Type B pancreatic cell (in vitro differentiated cells): ENCODE data around the gene NTM. TPM values are rescaled to one million over a fixed set of nuclear protein-coding genes. Genes with fewer than 3 reads are reported as not detected.

ENCODE experiments used
- DNase-seq: peaks from one replicate; pipeline ENCODE4 v3.0.0; 2021; ENCODE audit warnings: mixed read lengths; ENCODE audit not compliant: unreplicated experiment; ENCODE audit errors: extremely low spot score
- H3K27ac Mint-ChIP-seq: 2 replicates; pipeline ENCODE4 v1.8.0; 2021; ENCODE audit warnings: mild to moderate bottlenecking, mixed read lengths
- H3K27me3 Mint-ChIP-seq: 2 replicates; pipeline ENCODE4 v1.8.0; 2021; ENCODE audit warnings: mixed read lengths
- H3K36me3 Mint-ChIP-seq: 2 replicates; pipeline ENCODE4 v1.8.0; 2021; ENCODE audit warnings: mixed read lengths
- H3K4me1 Mint-ChIP-seq: one replicate; pipeline ENCODE4 v1.8.0; 2021; ENCODE audit warnings: mixed read lengths; ENCODE audit not compliant: unreplicated experiment
- H3K4me3 Mint-ChIP-seq: 2 replicates; pipeline ENCODE4 v1.8.0; 2021; ENCODE audit warnings: mild to moderate bottlenecking, mixed read lengths
- H3K9me3 Mint-ChIP-seq: 2 replicates; pipeline ENCODE4 v1.8.0; 2021; ENCODE audit warnings: mixed read lengths
- CTCF ChIP-seq: fragments of 200-600 bp; sonication (generic); conservative IDR thresholded peaks from 2 replicates; pipeline ENCODE4 v1.5.0; 2021; ENCODE audit warnings: antibody characterized with exemption, mild to moderate bottlenecking
- total RNA-seq: library from RNA; stranded (reverse); gene quantifications from 2 replicates; pipeline ENCODE4 v1.2.1, GENCODE V29; 2021; ENCODE audit warnings: low replicate concordance

The NTM gene
- total RNA-seq, 1 donor from 2014 or later = 19.2 TPM

DNA sequence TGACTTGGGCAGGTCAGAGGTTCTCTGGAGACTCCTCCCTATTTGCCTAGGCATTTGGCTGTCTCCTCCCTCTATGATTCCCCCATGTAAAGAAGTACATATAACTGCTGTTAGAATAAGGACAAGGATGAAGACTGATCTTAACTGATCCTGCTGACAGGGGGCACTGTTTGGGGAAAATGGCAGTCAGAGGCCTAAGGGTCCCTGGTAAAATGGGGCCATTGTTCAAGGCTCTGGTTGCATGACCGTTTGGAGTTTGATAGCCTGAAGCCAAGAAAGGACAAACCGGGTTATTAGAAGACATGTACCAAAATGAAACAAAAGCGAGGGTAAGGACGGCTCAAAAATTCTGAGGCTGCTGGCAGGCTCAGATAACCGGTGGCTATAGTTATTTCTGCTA lies 712.2 kb downstream of the NTM start:
- Mint-ChIP-seq H3K4me3 (no peak overlapping the region), H3K4me1 (no peaks in the 10 kb centered on the region), H3K27me3 (no peaks in the 10 kb centered on the region), H3K27ac (no peak overlapping the region), H3K9me3 (peaks cover 3% of the 10 kb centered on the region), H3K36me3 (peaks cover 4% of the 10 kb centered on the region)
- DNase-seq = no peak
- TF ChIP-seq CTCF = no peak

GRCh38 chr11:132084433-132084832 lies 714.0 kb downstream of the NTM start:
- Mint-ChIP-seq H3K4me1 (no peaks in the 10 kb centered on the region), H3K4me3 (no peak overlapping the region), H3K27ac (no peak overlapping the region), H3K27me3 (no peaks in the 10 kb centered on the region), H3K9me3 (peaks cover 4% of the 10 kb centered on the region), H3K36me3 (peaks cover 4% of the 10 kb centered on the region)
- DNase-seq = no peak
- no peak for TF ChIP-seq CTCF

DNA sequence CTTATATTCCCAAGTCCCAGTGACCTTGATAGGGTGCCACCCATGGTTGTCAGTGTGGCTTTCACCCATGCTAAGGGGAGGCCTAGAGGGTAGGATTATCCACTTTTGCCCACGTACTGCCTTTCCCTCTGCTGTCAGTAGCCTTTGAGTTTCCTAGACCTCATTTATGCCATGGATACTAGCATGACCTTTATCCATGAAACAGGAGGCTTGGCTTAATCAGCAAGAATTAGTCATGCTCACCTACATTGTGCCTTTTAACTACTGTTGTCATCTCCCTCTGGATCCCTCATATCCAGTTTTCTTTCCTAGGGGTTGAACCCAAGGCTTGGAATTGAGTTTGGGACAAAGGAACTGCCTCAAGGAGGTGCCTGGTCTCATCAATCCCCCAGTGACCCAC lies 716.7 kb downstream of the NTM start:
- Mint-ChIP-seq H3K9me3 (peaks cover 4% of the 10 kb centered on the region), H3K4me3 (no peak overlapping the region), H3K36me3 (peaks cover 4% of the 10 kb centered on the region), H3K27ac (no peak overlapping the region), H3K27me3 (no peaks in the 10 kb centered on the region), H3K4me1 (no peaks in the 10 kb centered on the region)
- TF ChIP-seq CTCF = no peak
- DNase-seq = no peak

DNA sequence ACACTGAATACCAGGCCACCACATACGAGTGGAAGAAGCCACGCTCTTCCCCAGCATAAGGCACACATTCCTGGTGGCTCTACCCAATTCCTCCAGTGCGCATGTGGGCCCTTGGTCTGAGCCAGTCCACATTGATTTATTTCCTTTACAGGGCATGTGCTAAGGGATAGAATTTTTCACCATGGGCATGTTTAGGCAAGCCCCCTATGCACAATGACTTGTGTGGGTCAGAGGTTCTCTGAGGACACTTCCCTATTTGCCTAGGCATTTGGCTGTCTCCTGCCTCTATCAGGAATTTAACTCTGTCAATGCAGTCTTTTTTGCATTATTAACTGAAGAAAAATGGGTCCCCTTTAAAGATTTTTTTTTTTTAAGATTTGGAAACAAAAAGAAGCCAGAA lies 718.1 kb downstream of the NTM start:
- DNase-seq = no peak
- peaks cover 4% of the 10 kb centered on the region for H3K9me3 Mint-ChIP-seq
- TF ChIP-seq CTCF = no peak
- no peaks in the 10 kb centered on the region for H3K4me1 Mint-ChIP-seq
- no peak overlapping the region for H3K4me3 Mint-ChIP-seq
- no peak overlapping the region for H3K27ac Mint-ChIP-seq
- peaks cover 3% of the 10 kb centered on the region for H3K27me3 Mint-ChIP-seq
- H3K36me3 Mint-ChIP-seq = peaks cover 4% of the 10 kb centered on the region

DNA sequence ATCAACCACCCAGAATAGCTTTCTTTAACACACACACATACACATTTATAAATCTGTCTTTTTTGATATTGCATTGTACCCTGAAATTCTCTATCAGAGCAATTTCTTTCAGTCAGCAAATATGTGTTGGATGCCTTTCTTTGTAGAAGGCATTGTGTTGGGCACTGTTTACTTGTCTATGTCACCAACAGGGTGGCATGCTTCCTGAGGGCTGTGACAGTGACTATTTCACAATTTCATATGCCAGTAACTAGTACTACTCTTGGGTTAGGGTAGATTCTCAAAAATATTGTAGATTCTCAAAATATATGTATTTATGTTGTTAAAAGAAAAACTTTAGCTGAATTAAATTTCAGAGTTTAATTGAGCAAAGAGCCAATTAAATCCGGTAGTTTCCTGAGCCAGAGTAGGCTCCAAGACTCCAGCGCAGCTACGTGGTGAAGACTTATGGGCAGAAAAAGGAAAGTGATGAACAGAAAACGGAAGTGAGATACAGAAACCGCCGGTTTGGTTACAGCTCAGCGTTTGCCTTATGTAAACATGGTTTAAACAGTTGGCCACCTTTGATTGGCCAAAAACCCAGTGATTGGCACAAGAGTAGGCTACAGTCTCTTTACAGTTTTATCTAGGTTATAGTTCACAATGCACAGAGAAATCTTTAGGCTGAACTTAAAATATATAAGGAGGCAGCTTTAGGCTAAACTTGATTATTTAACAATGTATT lies 723.3 kb downstream of the NTM start:
- H3K36me3 Mint-ChIP-seq = no peaks in the 10 kb centered on the region
- H3K27ac Mint-ChIP-seq = no peak overlapping the region
- no peak overlapping the region for H3K4me3 Mint-ChIP-seq
- H3K27me3 Mint-ChIP-seq = peaks cover 20% of the 10 kb centered on the region
- H3K4me1 Mint-ChIP-seq = peaks cover 11% of the 10 kb centered on the region
- TF ChIP-seq CTCF = no peak
- no peak for DNase-seq
- H3K9me3 Mint-ChIP-seq = no peaks in the 10 kb centered on the region
